ENCODE data around the gene LPAR4.

- TF ChIP-seq CTCF (IDR thresholded peaks at IDR 0.05 in 2 of 3, conservative IDR thresholded peaks at IDR 0.05 in 1 of 3; ENCODE audit: borderline replicate concordance in 1 of 3, insufficient read depth in 1 of 3, low read depth in 2 of 3, low read length in 2 of 3) (no peak), SRF (IDR thresholded peaks at IDR 0.05; ENCODE audit: low read depth) (no peak)
Measured at GRCh38 chrX:78746496-78746895, 1.0 kb upstream of the LPAR4 start.
